Measurements from ENCODE around the gene COG3.

DNA sequence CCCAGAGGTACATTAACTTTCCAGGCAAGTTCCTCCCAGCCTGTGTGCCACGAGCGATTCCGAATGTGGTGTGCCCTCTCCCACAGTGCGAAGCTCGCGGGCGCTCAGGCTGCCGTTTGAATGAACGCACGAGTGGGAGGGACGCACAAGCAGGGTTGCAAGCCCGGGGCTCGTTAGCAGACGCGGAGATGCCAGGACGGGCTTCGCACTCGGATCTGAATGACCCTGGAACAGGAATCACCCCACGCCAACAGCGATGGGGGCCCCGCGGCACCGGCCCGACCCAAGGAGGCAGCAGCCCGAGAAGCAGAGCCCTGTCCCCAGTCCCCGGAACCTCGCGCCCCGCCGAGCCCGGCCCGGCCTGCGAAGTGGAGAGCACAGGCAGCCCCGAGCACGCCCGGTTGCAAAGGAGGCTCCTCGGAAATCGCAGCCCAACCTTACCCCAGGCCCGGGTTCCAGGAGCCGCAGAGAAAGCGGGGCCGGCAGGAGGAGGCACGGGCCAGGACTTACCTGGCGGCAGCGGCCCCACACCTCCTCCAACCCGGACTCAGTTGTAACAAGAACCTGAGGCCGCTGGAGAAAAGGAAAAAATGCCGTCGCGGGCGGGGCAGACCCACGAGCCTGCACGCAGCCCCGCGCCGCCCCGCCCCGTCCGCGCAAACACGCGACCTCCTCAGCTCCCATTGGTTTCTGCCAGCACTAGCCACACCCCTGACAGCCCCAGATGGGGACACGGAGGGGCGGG lies 46.8 kb upstream of the COG3 start, which contains the start of gene SLC25A30:
- TF ChIP-seq, protein P1, sequence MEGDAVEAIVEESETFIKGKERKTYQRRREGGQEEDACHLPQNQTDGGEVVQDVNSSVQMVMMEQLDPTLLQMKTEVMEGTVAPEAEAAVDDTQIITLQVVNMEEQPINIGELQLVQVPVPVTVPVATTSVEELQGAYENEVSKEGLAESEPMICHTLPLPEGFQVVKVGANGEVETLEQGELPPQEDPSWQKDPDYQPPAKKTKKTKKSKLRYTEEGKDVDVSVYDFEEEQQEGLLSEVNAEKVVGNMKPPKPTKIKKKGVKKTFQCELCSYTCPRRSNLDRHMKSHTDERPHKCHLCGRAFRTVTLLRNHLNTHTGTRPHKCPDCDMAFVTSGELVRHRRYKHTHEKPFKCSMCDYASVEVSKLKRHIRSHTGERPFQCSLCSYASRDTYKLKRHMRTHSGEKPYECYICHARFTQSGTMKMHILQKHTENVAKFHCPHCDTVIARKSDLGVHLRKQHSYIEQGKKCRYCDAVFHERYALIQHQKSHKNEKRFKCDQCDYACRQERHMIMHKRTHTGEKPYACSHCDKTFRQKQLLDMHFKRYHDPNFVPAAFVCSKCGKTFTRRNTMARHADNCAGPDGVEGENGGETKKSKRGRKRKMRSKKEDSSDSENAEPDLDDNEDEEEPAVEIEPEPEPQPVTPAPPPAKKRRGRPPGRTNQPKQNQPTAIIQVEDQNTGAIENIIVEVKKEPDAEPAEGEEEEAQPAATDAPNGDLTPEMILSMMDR (IDR thresholded peaks at IDR 0.05; ENCODE audit: poor library complexity, severe bottlenecking), result no peak
- TF ChIP-seq EP300 (conservative IDR thresholded peaks at IDR 0.05; ENCODE audit: poor library complexity, severe bottlenecking), result no peak
- TF ChIP-seq TAF1 (IDR thresholded peaks at IDR 0.05; ENCODE audit: low read depth), result no peak

Data from neural cell (in vitro differentiated cells).